Activated T-cell treated with anti-CD3 and anti-CD28 coated beads for 1 hour (primary cell): Measurements from ENCODE around the gene MT2A.
"Not testable (repeated sequence)": the region's sequence is repeated elsewhere in the genome, so short reads cannot be mapped to it uniquely, and the experiment has no call there.

Experiments
- DNase-seq: peaks from one replicate; pipeline ENCODE4 v3.0.0-alpha.2; 2020; ENCODE audit warnings: low read depth

The MT2A gene

DNA sequence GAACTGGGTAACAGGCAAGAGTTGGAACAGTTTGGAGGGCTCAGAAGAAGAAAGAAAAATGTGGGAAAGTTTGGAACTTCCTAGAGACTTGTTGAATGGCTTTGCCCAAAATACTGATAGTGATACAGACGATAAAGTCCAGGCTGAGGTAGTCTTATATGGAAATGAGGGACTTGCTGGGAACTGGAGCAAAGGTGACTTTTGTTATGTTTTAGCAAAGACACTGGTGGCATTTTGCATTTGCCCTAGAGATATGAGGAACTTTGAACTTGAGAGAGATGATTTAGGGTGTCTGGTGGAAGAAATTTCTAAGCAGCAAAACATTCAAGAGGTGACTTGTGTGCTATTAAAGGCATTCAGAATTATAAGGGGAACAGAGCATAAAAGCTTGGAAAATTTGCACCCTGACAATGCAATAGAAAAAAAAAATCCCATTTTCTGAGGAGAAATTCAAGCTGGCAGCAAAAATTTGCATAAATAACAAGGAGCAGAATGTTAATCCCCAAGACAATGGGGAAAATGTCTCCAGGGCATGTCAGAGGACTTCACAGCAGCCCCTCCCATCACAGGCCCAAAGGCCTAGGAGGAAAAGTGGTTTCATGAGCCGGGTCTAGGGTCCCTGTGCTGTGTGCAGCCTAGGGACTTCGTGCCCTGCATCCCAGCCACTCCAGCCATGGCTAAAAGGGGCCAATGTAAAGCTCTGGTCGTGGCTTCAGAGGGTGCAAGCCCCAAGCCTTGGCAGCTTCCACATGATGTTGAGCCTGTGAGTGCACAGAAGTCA is 13.5 kb downstream of the MT2A start:
- not testable (repeated sequence) for DNase-seq

DNA sequence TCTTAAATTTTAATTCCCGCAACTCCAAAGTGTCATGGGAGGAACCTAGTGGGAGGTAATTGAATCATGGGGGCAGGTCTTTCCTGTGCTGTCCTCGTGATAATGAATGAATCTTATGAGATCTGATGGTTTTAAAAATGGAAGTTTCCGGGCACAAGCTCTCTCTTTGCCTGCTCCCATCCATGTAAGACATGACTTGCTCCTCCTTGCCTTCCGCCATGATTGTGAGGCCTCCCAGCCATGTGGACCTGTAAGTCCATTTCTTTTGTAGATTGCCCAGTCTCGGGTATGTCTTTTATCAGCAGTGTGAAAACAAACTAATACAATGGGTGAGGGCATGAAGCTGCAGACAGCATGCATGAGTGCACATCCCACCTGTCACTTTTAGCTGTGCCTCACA is 14.8 kb downstream of the MT2A start:
- DNase-seq, result not testable (repeated sequence)

DNA sequence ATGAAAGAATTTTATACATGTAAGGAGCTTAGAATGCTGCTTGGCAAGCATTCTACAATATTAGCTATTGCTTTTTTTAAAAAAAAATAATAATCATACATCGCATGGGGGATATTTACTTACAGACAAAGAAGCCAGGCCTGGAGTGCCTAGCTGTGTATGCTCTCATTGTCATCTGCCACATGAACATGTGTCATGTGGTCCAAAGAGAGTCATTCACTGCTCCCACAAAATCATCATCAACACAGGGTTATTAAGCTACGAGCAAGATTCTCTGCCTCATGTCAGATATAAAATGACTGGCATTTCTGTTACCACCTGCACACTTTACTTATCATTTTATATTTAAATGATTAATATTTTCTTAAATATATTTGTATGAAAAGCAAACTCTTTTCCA is 15.3 kb downstream of the MT2A start:
- DNase-seq, result no peak

DNA sequence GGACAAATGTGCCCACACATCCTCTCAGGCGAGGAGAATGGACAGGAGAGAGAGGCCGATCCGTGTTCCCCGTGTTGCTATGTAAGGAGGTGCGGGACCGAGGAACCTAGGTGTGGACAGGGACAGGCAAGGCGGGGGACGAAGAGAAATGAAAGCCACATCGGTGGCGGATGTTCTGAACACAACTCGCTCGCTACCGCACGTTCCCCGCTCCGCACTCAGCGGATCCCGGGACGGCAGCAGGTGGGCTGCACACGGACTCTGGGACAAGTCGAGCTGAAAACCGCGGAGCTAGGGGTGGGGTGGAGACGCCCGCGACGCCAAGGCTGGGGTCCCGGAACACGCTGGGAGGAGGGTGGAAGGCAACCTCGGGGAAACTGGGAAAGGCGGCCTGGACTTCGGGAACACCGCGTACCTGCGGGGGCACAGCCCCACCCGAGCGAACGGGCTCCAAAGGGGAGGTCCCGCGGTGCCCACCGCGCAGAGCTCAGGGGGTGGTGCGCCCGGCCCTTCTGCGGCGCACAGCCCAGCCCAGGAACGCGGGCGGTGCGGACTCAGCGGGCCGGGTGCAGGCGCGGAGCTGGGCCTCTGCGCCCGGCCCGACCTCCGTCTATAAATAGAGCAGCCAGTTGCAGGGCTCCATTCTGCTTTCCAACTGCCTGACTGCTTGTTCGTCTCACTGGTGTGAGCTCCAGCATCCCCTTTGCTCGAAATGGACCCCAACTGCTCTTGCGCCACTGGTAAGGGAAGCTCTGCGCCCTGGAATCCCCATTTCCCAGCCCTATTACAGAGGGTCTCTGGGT is 17.0 kb downstream of the MT2A start, which contains the start of gene MT1E:
MT1E (plus strand) TSS at position 642 of the 803 bp plus-strand sequence; CDS start at position 713, 71 bp downstream.
- DNase-seq, result no peak

DNA sequence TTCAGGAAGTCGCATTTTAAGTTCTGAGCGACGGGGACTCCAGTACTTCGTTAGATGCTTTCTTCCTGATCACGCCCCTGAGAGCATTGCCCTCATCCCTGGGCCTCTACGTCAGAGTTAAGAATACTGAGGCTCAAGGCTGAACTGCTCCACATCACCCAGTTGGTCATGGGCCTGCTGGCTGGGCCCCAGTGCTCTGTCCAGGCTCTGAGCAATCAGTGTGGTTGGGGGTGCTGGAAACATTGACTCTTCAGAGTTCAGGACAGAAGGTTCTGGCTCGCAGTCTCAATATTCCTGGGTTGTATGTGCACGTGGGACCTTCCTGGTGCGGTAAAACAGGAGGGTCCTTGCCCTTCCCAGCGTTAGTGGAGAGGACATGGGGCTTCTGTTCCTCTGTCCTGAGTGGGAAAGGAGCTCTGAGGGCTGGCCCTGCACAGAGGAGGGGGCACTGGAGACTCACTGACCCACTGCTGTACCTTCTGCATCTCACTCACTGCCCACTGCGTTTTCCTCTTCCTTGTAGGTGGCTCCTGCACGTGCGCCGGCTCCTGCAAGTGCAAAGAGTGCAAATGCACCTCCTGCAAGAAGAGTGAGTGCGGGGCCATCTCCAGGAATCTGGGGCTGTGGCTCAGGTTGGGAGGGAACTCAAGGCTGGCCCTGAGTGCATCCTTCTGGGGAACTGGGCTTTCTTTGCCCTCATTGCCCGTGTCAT is 17.7 kb downstream of the MT2A start:
- no peak for DNase-seq

DNA sequence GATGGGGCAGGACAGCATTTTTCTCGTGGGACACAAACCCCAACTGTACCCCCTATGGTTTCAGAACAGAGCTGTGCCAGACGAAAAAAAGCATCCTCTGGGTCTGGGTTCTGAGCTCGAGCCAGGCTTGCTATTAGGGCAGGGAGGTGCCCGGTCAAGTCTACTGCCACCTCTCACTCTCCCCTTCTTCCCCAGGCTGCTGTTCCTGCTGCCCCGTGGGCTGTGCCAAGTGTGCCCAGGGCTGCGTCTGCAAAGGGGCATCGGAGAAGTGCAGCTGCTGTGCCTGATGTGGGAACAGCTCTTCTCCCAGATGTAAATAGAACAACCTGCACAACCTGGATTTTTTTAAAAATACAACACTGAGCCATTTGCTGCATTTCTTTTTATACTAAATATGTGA is 18.3 kb downstream of the MT2A start:
- DNase-seq, result no peak

DNA sequence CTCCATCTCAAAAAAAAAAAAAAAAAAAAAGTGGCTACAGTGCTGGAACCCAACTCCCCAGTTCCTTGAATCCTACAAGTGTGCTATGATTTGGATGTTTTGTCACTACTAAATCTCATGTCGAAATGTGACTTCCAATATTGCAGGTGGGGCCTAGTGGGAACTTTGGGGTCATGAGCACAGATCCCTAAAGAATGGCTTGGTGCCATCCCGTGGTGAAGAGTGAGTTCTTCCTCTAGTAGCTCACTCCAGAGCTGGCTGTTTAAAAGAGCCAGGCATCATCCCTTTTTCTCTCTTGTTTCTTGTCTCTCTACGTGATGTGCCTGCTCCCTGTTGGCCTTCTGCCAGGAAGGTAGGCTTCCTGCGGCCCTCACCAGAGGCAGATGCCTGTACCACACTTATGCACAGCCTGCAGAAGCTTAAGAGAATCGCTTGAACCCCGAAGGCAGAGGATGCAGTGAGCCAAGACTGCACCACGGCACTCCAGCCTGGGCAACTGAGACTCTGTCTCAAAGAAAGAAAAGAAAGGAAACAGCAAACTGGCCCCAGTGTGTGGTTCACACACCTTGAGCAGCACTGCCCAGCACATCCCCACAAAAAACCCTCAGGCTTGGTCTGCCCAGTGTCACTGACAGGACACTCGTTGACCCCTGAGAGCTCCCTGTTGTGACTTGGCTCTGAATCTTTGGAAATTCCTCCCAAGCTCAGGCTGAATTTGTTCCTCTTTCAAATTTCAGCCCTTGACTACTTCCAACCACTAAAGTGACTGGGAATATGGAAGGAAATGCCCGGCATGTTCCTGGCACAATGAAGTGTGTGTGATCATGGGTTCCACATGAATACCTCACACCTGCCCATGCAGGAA is 20.3 kb downstream of the MT2A start:
- no peak for DNase-seq

DNA sequence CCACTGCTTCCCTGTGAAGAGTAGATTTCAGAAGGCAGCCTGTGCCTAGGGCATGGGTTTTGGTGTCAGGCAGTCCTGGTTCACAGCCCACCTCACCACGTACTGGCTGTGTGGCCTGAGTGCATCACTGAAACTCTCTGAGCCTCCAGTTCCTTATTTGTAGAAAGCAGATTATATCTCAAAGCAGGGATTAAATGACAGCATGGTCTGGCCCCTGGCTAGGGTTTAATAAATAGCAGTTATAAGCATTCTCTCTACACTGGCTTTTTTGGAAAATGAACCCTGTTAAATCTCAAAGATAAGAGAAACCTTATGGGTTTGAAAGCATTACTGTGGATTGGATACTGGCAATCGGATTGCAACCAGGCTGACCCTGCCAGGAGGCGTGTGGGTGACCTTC is 21.1 kb downstream of the MT2A start:
- DNase-seq, result no peak

DNA sequence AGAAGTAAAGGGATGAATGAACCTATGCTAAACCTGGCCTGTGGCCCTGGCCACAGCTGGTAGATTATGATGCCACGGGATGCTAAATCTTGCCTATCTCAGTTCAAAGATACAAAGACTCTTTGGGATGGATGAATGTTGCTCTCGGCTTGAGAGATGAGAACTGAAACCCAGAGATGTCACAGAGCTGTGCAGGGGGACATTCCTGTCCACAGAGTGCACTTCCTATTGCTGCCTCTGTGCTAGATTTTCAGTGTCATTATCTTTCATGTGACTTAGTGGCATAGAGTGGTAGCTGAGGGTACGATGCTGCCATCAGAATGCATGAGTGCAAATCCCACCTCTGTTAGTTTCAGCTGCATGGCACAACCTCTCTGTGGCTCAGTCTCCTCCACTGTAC is 21.8 kb downstream of the MT2A start:
- no peak for DNase-seq

DNA sequence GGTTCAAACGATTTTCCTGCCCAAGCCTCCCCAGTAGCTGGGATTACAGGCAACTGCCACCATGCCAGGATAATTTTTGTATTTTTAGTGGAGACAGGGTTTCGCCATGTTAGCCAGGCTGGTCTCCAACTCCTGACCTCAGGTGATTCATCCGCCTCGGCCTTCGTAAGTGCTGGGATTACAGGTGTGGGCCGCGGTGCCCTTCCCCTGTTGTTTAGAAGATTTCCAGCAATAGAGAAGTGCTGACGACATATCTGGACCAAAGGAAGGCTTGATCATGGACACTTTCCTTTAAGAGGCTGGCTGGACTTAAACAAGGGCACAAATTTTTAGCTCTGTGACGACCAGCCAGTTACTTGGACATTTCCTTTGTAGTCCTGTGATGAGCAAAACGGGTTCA is 22.8 kb downstream of the MT2A start:
- DNase-seq, result no peak

DNA sequence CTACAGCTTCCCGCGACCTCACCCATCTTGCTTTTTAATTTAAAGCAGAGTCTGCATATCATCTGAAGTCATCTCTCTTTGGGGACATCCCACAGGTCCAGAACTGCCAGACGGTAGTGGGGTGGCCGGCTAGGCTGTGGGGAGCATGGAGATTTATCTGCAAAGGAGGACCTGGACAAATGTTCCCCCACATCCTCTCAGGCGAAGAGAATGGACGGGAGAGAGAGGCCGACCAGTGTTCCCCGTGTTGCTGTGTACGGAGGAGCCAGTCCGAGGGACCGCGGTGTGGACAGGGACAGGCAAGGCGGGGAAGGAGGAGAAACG is 23.4 kb downstream of the MT2A start:
- DNase-seq, result no peak

DNA sequence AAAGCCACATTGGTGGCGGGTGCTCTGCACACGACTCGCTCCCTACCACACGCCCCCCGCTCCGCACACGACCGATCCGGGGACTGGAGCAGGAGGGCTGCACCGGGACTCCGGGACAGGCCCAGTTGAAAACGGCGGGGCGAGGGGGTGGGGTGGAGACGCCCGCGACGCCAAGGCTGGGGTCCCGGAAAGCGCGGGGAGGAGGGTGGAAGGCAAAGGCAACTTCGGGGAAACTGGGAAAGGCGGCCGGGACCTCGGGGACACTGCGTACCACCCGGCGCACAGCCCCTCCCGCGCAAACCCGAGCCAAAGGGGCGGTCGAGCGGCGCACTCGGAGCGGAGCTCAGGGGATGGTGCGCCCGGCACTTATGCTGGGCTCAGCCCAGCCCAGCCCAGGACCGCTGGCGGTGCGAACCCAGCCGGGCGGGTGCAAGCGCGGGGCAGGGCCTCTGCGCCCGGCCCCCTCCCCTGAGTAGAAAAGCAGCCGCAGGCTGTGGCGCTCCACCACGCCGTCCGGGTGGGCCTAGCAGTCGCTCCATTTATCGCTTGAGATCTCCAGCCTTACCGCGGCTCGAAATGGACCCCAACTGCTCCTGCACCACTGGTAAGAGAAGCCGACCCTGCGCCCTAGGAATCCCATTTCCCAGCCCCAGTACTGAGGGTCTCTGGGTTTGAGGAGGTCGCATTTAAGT is 23.9 kb downstream of the MT2A start, which contains the start of gene MT1M:
MT1M (plus strand) TSS at position 504 of the 692 bp plus-strand sequence; CDS start at position 577, 73 bp downstream.
- DNase-seq, result no peak

DNA sequence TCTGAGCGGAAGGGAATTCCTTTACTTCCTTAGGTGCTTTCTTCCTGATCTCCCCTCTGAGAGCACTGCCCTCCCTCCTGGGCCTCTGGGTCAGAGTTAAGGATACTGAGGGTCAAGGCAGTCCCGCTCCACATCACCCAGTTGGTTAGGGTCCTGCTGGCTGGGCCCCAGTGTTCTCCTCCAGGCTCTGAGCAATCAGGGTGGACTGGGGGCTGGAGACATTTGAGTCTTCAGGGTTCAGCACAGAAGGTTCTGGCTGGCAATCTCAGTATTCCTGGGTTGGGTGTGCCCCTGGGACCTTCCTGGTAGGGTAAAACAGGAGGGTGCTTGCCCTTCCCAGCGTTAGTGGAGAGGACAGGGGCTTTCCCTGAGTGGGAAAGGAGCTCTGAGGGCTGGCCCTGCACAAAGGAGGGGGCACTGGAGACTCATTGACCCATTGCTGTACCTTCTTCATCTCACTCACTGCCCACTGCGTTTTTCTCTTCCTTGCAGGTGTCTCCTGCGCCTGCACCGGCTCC is 24.5 kb downstream of the MT2A start:
- no peak for DNase-seq

DNA sequence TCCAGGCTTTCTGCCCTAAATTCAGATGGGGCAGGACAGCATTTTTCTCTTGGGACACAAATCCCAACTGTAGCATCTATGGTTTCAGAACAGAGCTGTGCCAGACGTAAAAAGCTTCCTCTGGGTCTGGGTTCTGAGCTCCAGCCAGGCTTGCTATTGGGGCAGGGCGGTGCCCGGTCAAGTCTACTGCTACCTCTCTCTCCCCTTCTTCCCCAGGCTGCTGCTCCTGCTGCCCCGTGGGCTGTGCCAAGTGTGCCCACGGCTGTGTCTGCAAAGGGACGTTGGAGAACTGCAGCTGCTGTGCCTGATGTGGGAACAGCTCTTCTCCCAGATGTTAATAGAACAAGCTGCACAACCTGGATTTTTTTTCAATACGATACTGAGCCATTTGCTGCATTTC is 25.2 kb downstream of the MT2A start:
- no peak for DNase-seq

DNA sequence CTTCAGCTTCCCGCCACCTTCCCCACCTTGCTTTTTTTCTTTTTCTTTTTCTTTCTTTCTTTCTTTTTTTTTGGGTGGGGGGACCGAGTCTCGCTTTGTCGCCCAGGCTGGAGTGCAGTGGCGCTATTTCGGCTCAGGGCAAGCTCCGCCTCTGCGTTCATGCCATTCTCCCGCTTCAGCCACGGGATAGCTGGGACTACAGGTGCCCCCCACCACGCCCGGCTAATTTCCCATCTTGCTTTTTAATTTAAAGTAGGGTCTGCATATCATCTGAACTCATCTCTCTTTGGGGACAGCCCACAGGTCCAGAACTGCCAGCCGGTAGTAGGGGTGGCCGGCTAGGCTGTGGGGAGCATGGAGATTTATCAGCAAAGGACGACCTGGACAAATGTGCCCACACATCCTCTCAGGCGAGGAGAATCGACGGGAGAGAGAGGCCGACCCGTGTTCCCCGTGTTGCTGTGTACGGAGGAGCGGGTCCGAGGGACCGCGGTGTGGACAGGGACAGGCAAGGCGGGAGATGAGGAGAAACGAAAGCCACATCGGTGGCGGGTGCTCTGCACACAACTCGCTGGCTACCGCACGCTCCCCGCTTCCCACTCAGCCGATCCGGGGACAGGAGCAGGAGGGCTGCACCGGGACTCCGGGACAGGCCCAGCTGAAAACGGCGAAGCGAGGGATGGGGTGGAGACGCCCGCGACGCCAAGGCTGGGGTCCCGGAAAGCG is 26.5 kb downstream of the MT2A start:
- no peak for DNase-seq

DNA sequence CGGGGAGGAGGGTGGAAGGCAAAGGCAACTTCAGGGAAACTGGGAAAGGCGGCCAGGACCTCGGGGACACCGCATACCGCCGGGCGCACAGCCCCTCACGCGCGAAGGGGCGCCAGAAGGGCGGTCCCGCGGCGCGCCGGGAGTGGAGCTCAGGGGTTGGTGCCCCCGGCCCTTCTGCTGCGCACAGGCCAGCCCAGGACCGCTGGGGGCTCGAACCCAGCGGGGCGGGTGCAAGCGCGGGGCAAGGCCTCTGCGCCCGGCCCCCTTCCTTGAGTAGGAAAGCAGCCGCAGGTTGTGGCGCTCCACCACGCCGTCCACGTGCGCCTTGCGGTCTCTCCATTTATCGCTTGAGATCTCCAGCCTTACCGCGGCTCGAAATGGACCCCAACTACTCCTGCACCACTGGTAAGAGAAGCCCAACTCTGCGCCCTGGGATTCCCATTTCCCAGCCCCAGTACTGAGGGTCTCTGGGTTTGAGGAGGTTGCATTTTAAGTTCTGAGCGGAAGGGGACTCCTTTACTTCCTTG is 27.1 kb downstream of the MT2A start:
- DNase-seq, result no peak

DNA sequence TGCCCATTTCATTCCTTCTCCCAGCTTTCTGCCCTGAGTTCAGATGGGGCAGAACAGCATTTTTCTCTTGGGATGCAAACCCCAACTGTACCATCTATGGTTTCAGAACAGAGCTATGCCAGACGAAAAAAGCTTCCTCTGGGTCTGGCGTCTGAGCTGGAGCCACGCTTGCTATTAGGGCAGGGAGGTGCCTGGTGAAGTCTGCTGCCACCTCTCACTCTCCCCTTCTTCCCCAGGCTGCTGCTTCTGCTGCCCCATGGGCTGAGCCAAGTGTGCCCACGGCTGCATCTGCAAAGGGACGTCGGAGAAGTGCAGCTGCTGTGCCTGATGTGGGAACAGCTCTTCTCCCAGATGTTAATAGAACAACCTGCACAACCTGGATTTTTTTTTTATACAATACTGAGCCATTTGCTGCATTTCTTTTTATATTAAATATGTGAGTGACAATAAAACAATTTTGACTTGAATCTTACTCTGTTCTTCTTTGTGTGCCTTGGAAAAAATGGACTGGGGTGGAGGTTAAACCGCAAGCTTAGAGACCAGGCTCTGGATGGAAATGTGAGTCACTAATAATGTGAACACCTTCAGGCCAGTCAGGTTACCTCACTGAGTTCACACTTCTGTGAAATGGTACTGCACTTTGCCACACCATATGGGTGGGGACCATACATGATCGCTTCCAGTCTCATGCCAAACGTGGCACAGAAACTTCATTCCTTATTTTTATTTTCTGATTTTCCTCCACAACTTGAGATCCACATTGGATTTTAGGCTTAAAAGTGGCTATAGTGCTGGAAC is 28.4 kb downstream of the MT2A start:
- no peak for DNase-seq

DNA sequence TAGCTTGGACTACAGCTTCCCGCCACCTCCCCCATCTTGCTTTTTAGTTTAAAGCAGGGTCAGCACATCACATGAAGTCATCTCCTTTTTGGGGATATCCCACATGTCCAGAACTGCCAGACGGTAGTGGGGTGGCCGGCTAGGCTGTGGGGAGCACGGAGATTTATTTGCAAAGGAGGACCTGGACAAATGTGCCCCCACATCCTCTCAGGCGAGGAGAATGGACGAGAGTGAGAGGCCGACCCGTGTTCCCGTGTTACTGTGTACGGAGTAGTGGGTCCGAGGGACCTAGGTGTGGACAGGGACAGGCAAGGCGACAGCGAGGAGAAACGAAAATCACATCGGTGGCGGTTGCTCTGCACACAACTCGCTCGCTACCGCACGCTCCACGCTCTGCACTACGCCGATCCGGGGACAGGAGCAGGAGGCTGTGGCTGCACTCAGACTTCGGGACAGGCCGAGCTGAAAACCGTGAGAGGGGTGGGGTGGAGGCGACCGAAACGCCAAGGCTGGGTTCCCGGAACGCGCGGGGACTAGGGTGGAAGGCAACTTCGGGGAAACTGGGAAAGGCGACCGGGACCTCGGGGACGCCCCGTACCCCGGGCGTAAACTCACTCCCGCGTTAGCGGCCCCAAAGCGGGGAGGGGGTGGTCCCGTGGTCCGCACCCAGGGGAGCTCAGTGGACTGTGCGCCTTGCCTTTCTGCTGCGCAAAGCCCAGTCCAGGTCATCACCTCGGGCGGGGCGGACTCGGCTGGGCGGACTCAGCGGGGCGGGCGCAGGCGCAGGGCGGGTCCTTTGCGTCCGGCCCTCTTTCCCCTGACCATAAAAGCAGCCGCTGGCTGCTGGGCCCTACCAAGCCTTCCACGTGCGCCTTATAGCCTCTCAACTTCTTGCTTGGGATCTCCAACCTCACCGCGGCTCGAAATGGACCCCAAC is 29.7 kb downstream of the MT2A start, which contains the start of gene MT1A:
MT1A (plus strand) TSS at position 853 of the 937 bp plus-strand sequence; CDS start at position 926, 73 bp downstream.
- no peak for DNase-seq
